Ascending aorta (tissue), 2 donors: ENCODE data around the gene WNT6. TPM values are rescaled to one million over a fixed set of nuclear protein-coding genes. Genes with fewer than 3 reads are reported as not detected.

Experiments used
- DNase-seq, 2 donors: peaks; one replicate each; pipeline ENCODE4 v3.0.0-alpha.2; 2019; ENCODE audit warnings: low spot score in 2 of 2
- H3K27ac ChIP-seq, 2 donors: fragments of 200-600 bp; sonication (generic); one replicate each; pipeline ENCODE4 v1.5.1; 2016 to 2017; ENCODE audit warnings: mild to moderate bottlenecking in 1 of 2
- H3K27me3 ChIP-seq: fragments of 200-600 bp; sonication (generic); one replicate; pipeline ENCODE4 v1.5.1; 2017
- H3K36me3 ChIP-seq, 2 donors: fragments of 200-600 bp; sonication (generic); one replicate each; pipeline ENCODE4 v1.5.1; 2016
- H3K4me1 ChIP-seq, 2 donors: fragments of 200-600 bp; sonication (generic); one replicate each; pipeline ENCODE4 v1.5.1; 2016 to 2017; ENCODE audit warnings: mild to moderate bottlenecking in 1 of 2
- H3K4me3 ChIP-seq, 2 donors: fragments of 200-600 bp; sonication (generic); one replicate each; pipeline ENCODE4 v1.5.1; 2016 to 2017; ENCODE audit warnings: mild to moderate bottlenecking in 1 of 2
- H3K9me3 ChIP-seq, 2 donors: fragments of 200-600 bp; sonication (generic); one replicate each; pipeline ENCODE4 v1.5.1; 2016
- intact Hi-C: fragments of 100-400 bp; cut with DNase I; formaldehyde crosslinking; loops from one replicate; pipeline ENCODE4 v1.15.1; 2023
- total RNA-seq: library from RNA; depleted of rRNA; stranded (reverse); fragments of >200 nt; gene quantifications from one replicate; pipeline ENCODE4 v1.1.0, GENCODE V29; 2016
- TF ChIP-seq, protein P1 (sequence below), 3 experiments: fragments of 200-600 bp in 2 of 3; fragments of 450-650 bp in 1 of 3; sonication (generic) in 2 of 3; IDR thresholded peaks; one replicate each; pipeline ENCODE4 v1.5.1; 2016 to 2019; ENCODE audit warnings: antibody characterized with exemption in 3 of 3, mild to moderate bottlenecking in 1 of 3, moderate library complexity in 1 of 3

Gene WNT6
- total RNA-seq, 1 donor from 2014 or later, result 1.2 TPM

DNA sequence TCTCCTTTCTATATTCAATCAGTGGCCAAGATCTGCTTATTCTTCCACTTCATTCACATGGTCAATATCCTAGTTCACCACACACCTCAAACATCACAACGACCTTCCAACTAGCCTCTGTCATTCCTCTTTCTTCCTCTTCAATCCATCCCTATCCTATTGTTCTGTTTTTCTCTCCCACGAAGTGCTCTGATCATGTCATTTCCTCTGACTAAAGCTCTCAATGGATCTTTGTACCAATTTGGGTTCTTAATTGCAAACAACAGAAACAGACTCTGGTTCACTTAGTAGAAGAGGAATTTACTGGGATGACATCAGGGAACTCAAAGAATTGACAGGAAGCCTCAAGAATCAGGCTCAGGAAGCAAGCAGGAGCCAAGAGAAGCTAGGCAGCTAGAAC, 44.6 kb downstream of the WNT6 start:
- Histone ChIP-seq H3K36me3 (no peaks in the 10 kb centered on the region), H3K9me3 (no peaks in the 10 kb centered on the region), H3K4me3 (no peak overlapping the region), H3K27me3 (no peaks in the 10 kb centered on the region), H3K27ac (no peak overlapping the region), H3K4me1 (peaks cover 0 to 1% of the 10 kb centered on the region in 2 donors)
- intact Hi-C loops, result no loop called here
- TF ChIP-seq, protein P1, sequence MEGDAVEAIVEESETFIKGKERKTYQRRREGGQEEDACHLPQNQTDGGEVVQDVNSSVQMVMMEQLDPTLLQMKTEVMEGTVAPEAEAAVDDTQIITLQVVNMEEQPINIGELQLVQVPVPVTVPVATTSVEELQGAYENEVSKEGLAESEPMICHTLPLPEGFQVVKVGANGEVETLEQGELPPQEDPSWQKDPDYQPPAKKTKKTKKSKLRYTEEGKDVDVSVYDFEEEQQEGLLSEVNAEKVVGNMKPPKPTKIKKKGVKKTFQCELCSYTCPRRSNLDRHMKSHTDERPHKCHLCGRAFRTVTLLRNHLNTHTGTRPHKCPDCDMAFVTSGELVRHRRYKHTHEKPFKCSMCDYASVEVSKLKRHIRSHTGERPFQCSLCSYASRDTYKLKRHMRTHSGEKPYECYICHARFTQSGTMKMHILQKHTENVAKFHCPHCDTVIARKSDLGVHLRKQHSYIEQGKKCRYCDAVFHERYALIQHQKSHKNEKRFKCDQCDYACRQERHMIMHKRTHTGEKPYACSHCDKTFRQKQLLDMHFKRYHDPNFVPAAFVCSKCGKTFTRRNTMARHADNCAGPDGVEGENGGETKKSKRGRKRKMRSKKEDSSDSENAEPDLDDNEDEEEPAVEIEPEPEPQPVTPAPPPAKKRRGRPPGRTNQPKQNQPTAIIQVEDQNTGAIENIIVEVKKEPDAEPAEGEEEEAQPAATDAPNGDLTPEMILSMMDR (IDR thresholded peaks at IDR 0.05), result no peak
- no peak for DNase-seq

DNA sequence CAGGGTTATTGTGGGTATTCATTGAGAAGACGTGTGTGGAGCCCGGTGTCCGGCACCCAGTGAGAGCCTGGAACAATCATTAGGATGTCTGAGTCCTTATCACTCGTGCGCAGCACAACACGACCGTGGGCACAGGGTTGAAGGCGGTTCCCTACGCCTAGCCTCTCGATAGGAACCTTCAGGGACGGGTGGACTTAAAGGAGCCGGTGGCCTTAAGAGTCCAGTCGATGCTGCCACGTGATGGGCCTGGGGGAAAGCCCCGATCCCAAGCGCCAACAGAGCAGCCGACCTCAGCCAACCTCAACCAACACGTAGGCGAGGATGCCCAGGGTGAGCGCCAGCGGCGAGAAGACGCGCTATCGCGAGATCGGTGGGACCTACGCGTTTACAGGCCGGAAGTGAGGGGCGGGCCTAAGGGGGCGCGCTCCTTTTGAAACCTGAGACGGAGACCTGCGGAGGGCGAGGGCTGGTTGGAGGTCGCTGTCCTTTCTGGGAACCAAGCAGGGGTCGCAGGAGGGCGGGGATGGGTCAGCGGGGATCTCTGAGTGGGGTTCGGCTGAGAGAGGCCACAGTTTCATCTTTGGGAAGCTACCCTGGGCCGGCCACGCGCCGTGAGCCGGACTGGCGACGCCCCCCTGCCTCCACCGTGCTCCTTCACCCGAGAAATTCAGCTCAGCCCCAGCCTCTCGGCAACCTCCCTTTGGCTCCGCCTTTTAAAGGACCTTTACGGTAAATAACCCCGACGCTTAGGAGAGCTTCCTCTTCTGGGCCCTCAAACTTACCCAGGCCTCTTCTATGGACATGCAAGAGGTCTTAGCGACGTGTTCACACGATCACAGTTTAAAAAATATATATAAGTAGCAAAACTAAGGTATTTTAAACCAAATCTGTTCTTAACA, 49.4 kb downstream of the WNT6 start:
- H3K36me3 ChIP-seq, result no peaks in the 10 kb centered on the region
- DNase-seq, result peak; percentile 68 to 94
- TF ChIP-seq, protein P1 (IDR thresholded peaks at IDR 0.05), result no peak
- H3K27ac ChIP-seq, result no peak overlapping the region
- H3K9me3 ChIP-seq, result no peaks in the 10 kb centered on the region
- peaks cover 0 to 6% of the 10 kb centered on the region in 2 donors for H3K4me1 ChIP-seq
- intact Hi-C loops, result no loop called here
- peak overlapping the region; percentile 50 to 70 for H3K4me3 ChIP-seq
- H3K27me3 ChIP-seq, result no peaks in the 10 kb centered on the region

DNA sequence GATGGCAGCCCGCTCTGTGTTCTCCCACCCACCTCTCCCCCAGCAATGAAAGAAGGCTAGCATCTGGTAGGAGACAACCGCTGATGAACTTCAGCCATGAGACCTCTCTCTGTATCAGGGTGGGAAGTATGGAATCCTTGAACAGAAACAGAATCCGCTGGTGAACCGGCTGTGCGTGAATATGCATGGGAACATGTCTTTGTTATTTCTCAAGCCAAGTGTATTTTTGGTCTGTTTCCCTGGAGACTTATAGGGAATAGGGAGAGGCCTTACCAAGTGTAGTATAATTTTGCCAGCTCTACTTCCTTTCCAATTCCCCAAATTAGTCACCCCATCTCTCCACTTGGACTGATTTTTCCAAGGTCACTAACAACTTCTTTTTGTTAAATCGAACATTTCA, 51.1 kb downstream of the WNT6 start:
- Histone ChIP-seq H3K27ac (no peak overlapping the region), H3K4me1 (peaks cover 0 to 6% of the 10 kb centered on the region in 2 donors), H3K27me3 (no peaks in the 10 kb centered on the region), H3K9me3 (no peaks in the 10 kb centered on the region), H3K4me3 (no peak overlapping the region), H3K36me3 (no peaks in the 10 kb centered on the region)
- intact Hi-C loops, result no loop called here
- DNase-seq, result no peak
- TF ChIP-seq, protein P1 (IDR thresholded peaks at IDR 0.05), result no peak

DNA sequence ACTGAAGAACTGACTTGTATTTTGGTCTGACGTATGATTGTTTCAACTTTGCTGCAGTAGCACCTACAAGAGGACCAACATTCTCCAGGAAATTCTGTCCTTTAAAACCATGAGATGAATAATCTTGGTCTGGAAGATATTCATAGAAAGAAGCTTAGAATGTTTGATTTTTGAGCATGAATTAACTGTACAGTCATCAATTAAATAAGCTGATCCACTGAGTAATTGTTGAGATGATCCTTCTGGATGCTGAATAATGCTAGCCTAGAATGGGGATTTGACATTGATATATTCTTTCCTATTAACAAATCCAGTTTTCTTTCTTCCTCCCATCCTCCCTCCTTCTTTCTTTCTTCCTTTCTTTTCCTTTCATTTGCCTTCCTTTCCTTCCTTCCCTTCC, 60.9 kb downstream of the WNT6 start:
- Histone ChIP-seq H3K27me3 (no peaks in the 10 kb centered on the region), H3K4me1 (no peaks in the 10 kb centered on the region), H3K4me3 (no peak overlapping the region), H3K27ac (no peak overlapping the region), H3K36me3 (no peaks in the 10 kb centered on the region), H3K9me3 (no peaks in the 10 kb centered on the region)
- no peak for DNase-seq
- TF ChIP-seq, protein P1 (IDR thresholded peaks at IDR 0.05), result no peak
- intact Hi-C loops, result no loop called here

Other genes starting within 250 kb of the WNT6 start
- 79.7 TPM for gene ZNF142, start 200.2 kb upstream of the WNT6 start, total RNA-seq
- gene BCS1L, start 200.1 kb upstream of the WNT6 start, total RNA-seq, result 27.7 TPM
- 36.0 TPM for gene RNF25, start 187.8 kb upstream of the WNT6 start, total RNA-seq
- gene STK36, start 187.7 kb upstream of the WNT6 start, total RNA-seq, result 17.7 TPM
- 93.4 TPM for gene TTLL4, start 149.0 kb upstream of the WNT6 start, total RNA-seq
- gene CYP27A1, start 77.7 kb upstream of the WNT6 start, total RNA-seq, result 53.1 TPM
- not detected for gene PRKAG3, start 28.0 kb upstream of the WNT6 start, total RNA-seq
- not detected for gene WNT10A, start 21.0 kb downstream of the WNT6 start, total RNA-seq
- not detected for gene CDK5R2, start 99.9 kb downstream of the WNT6 start, total RNA-seq
- not detected for gene FEV, start 125.4 kb downstream of the WNT6 start, total RNA-seq
- gene CRYBA2, start 133.6 kb downstream of the WNT6 start, total RNA-seq, result not detected
- not detected for gene CFAP65, start 181.7 kb downstream of the WNT6 start, total RNA-seq
- gene IHH, start 201.1 kb downstream of the WNT6 start, total RNA-seq, result not detected